Activated CD4-positive, alpha-beta T cell treated with anti-CD3 and anti-CD28 coated beads, Interleukin-2, Interleukin-6, amounts not matched to agents 100 ng/mL and 50 ng/mL, durations not matched to agents 16 hours and 8 hours (primary cell): ENCODE data around the gene PSPH.

Source experiments
- DNase-seq: peaks from one replicate; pipeline ENCODE4 v3.0.0-alpha.2; 2020

PSPH gene

DNA sequence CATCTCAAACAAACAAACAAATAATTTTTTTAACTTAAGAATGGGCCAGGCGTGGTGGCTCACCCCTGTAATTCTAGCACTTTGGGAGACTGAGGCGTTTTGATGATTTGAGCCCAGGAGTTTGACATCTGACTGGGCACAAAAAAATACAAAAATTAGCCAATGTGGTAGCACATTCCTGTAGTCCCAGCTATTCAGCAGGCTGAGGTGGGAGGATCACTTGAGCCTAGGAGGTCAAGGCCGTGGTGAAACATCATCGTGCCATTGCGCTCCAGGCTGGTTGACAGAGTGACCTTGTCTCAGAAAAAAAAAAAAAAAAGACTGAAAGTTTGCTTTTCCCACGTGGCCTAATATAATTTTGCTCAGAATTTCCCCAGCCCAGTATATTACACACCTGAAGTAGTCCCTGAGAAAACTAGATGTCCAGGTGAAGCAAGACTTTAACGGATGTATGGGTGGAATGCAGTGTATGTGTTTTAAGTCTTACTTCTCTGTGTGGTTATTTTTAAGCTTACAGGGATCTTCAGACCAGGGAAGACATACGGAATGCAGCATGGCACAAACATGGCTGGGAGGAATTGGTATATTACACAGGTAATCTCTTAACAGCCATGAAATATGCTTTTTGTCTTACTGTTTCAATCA, 54.3 kb downstream of the PSPH start:
- no peak for DNase-seq

DNA sequence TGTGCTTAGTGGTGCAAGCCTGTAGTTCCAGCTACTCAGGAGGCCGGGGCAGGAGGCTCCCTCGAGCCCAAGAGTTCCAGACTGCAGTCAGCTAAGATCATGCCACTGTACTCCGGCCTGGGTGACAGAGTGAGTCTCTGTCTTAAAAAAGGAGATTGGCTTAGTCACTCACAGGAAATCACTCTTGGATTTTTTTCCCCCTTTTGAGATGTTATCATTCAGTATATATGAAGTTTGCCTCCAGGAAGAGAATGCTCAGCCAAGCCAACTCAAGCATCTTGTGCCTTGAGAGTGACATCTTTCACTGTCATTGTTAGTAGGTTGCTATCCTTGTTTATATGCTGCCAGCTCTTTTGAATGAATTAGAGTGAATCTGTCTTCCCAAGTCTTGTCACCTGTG, 58.9 kb downstream of the PSPH start:
- DNase-seq: no peak

DNA sequence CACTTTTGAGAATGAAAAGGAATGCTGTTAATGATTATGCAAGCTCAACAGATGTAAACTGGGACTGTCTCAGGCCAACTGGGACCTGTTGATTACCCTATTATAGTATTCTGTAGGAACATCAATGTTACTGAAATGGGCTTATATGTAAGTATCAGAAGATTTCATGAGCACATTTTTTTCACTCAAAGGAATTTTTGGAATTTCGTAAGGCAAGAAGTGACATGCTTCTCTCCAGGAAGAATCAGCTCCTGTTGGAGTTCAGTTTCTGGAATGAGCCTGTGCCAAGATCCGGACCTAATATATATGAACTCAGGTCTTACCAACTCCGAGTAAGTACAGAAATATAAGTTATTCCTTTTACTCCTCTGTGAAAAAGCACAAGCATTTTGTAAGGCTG, 67.7 kb downstream of the PSPH start:
- no peak for DNase-seq

DNA sequence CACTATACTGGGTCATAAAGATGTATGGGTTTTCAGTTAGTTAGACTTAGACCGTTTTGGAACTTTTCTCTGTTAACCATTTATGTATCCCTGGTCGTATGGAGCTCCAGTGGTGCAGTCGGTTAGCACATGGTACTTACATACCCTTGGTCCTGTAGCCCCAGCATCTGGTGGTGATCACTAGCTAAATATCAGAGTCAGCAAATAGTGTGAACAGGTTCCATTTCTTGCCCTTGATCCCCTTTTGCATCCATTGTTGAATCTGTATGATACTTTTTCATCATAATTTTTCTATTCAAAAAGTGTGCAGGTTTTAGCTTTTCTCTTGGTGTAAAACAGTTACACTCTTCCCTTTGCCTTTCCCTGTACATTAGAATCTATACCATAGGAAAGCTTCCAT, 71.0 kb downstream of the PSPH start:
- DNase-seq: no peak

DNA sequence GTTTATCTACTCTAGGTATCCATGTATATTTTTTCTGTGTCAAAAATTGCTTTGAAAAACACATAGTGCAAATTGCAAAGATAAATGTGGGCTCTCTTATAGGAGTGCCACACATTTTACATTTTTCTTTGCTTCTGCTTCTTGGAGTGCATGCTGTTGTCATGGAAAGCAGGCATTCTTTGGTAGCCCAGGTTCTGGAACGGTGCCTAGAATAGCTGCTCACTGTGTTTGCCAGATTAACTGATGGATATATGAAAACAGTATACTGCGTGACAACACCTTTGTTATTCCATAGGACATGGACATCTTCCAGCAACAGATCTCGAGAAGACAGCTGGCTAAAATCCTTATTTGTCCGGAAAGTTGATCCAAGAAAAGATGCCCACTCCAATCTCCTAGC, 73.4 kb downstream of the PSPH start:
- no peak for DNase-seq

DNA sequence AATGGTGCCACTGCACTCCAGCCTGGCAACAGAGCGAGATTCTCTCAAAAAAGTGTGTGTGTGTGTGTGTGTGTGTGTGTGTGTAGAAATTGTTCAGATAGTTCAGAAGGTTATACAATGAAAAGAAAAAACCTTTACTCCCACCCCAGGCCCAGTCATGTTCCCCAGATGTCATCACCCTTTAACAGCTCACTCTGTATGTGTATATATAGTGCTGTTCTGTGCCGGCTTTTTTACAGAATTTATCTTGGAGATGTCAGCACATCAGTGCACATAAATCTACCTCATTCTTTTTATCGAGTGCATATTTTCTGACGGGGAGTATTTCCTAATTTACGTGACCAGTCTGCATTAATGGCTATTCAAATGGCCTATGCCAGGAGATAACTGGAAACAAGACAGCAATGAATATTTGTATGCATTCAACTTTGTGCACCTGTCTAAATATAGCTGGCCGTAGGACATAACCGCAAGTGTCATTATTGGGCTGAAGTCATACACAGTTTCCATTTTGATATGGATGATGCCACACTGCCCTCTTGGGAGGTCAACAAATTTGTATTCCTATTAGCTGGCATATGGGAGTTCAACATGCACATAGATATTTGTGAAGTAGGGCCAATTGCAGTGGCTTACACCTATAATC, 75.1 kb downstream of the PSPH start:
- no peak for DNase-seq

DNA sequence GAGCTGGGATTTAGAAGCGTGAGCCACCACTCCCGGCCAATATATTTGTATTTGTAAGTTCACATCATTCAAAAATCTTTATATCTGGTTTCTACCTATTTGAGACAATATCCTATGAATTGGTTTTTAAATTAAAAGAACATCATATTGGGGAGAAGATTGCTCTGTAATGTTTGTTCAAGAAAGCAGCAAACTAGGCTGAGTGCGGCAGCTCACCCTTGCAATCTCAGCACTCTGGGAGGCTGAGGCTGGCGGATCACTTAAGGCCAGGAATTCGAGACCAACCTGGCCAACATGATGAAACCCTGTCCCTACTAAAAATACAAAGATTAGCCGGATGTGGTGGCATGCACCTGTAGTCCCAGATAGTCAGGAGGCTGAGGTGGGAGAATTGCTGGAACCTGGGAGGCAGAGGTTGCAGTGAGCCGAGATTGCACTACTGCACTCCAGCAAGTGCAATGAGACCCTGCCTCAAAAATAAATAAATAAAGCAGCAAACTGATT, 77.4 kb downstream of the PSPH start:
- DNase-seq: no peak

DNA sequence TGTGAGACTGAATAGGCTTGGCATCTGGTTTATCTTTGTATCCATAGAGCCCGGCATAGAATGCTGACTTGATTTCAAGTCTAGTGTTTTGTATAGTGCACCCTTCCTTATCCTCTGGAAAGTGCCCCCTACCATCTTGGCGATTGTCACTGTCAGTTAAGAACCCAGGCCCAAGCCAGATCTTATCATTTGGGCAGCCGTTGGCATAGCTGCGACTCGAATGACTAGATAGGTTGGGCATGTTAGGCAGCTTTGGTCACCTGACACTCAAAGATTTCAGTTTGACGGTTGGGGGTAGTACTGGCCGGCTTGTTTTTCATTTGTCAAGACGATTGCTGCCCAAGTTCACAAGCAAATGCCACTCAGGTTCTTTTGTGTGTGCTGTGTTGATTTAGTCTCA, 80.3 kb downstream of the PSPH start:
- DNase-seq: no peak

DNA sequence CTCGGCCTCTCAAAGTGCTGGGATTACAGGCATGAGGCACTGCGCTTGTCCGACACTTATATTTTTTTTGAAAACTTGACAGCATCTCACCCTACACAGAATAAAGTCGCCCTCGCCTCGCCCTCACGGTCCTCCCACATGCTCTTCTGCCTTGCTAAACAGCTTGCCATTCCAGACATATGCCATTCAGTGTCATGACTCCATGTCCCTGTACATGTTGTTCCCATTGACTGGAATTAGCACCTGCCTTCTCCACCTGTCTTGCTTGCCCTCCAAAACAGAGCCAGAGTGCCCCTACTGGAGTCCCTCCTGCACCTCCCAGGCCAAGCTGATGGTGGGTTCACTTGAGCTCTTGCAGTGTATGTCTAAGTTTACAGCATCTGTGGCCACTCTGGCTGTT, 80.7 kb downstream of the PSPH start:
- DNase-seq: no peak

DNA sequence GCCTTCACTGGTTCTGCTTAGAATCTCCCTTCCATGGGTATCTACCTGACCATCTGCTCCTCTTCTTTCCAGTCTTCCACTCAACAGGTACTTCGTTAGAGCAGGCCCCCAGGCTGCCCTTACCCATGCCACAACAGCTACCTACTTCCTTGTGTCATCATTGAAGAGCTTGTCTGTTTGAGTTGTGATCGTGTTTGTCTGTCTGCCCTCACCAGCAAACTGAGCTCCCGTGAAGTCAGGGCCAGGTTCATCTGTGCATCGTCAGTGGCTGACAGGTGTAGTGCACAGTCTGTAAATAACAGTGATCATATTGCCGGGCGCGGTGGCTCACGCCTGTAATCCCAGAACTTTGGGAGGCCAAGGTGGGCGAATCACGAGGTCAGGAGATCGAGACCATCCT, 81.9 kb downstream of the PSPH start:
- DNase-seq: no peak

DNA sequence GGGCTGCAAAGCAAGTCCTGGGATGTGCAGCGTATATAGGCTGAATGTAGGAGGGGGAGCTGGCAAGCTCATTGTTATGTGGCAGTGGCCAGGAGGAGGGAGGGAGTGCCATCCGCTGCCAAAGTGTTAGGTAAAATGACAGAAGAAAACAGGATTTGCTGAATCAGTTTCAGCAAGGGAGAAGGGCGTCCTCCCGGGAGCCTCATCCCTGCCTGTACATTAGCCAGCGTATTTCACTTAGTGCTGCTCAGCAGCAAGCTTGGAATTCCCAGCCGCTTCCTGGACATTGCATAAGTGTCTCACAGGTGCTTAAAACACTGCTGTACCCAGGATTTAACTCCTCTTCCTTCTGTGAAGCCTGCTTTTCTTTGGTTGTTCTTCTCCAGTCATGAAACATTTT, 84.4 kb downstream of the PSPH start:
- no peak for DNase-seq

DNA sequence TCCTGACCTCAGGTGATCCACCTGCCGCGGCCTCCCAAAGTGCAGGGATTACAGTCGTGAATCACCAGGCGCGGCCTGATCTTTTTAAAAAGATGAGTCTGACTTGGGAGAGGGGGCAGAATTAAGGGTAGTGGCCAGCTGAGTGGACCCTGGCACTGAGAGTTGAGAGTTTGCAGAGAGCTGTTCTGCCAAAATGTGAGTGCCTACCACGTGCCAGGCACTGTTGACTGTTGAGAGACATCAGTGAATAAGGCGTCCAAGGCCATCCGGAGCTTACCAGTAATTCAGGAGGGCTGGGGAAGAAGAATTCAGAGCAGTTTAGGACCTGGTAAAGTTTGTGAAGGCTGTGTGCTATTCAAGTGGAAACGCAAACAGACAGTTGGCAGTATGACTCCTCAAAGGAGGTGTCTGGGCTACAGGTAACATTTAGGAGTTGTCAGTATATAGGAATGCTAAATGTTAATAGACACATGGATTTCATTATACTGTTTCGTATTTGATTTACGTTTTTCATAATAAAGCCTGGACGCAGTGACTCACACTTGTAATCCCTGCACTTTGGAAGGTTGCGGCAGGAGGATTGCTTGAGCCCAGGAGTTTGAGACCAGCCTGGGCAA, 85.3 kb downstream of the PSPH start:
- DNase-seq: no peak

DNA sequence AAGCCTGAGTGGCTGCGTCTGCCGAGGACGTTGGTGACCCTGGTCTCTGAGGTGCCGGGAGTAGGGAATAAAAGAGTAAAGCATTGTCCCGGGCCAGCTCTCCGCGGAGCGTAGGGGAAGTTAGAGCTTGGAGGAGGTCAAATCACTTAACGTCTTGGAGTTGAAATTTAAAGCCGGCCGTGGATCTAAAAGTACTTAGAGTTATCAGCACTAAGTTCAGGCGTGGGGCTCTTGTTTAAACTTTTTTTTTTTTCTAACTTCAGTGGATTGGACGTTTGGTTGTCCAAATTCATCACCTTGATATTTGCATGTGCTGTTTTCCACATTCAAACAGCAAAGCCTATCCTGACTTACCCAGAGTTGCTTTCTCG, 86.2 kb downstream of the PSPH start:
- DNase-seq: no peak

DNA sequence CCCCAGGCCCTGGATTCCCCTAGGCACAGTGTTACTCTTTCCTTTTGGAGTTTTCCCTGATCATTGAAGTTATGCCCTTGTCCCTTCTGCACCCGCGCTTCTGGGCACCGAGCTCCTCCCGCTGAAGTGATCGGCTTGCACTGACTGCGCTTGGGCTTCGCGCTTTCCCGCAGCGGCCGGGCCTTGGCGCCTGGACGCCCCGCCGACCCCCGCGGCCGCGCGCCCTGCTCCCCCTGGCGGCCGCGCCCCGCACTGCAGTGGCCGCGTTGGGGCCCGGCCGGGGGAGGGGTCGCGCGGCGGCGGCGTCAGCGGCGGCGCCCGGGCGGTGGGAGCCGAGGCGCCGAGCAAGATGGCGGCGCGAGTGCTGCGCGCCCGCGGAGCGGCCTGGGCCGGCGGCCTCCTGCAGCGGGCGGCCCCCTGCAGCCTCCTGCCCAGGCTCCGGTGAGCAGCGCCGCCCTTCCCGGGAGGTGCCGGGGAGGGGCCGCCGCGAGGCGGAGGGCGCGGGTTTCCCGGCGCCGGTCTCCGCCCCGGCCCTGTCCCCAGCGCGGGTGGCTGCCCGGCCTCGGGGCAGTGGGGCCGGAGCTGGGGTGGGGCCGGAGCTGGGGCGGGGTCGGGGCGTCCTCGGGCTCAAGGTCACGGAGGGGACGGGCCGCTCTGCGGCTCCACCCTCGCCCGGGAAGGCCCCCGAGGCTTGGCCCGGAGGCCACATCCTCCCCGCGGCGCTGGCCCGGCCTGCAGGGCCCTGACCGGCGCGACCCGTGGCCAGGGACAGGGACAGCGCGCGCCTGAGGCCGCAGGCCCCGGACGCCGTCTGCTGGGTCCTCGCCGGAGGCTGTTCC, 86.8 kb downstream of the PSPH start, which contains the start of gene NIPSNAP2:
Gene NIPSNAP2, plus strand, starts transcription at position 325 of the 839 bp plus-strand sequence. Its CDS starts 25 bp downstream, at position 350.
- DNase-seq: peak; percentile 72

DNA sequence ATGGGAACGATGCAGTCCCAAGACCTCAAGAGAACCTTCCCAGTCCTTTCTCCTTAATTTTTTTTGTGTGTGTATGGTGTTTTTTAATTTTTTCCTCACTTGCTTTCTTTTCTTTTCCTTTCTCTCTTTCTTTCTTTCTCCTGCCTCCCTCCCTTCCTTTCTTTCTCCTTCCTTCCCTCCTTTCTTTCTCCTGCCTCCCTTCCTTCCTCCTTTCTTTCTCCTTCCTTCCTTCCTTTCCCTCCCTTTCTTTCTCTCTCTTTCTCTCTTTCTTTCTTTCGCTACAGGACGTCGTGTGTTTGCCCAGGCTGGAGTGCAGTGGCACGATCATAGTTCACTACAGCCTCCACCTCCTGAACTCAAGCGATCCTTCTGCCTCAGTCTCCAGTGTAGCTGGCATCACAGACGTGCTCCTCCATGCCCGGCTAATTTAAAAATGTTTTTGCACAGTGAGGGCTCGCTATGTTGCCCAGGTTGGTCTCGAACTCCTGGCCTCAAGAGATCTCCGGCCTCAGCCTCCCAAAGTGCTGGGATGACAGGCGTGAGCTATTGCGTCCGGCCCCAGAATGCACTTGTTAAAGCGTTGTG, 87.6 kb downstream of the PSPH start:
- DNase-seq: no peak

DNA sequence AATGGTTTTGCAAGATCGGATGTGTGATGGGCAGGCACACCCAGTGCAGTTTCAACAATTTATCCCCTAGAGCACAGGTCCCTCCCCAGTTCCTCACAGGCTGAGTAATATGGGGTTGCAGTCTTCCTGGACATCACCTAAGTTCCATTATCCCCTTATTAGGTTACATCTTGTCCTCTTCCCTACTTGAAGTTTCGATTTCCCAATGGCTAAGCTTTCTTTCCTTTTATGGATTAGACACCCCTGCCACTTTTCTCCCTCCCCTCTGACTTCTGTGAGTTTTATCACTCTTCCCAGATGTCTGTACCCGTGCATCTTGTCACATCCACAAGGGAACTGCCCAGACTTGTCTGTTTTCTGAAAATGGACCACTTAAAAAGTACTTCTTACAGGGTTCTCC, 89.2 kb downstream of the PSPH start:
- no peak for DNase-seq
